Upper lobe of left lung (tissue), 6 donors: ENCODE measurements around the gene FLRT2. TPM values are rescaled to one million over a fixed set of nuclear protein-coding genes. Genes with fewer than 3 reads are reported as not detected.

Source experiments
- ATAC-seq, 2 donors: fragments of 200-7000 bp; cut with Tn5 transposase; one replicate each; pipeline ENCODE4 v1.9.1; 2022; ENCODE audit warnings: mild to moderate bottlenecking in 2 of 2, moderate library complexity in 2 of 2; ENCODE audit not compliant: low FRiP score in 2 of 2
- DNase-seq, 2 donors: peaks; one replicate each; pipeline ENCODE4 v3.0.0-alpha.2; 2019 to 2020
- H3K27ac ChIP-seq, 4 donors: fragments of 200-600 bp; sonication (generic); one replicate each; pipeline ENCODE4 v1.5.1; 2016 to 2019
- H3K27me3 ChIP-seq, 4 donors: fragments of 200-600 bp; sonication (generic); one replicate each; pipeline ENCODE4 v1.5.1; 2017 to 2019
- H3K36me3 ChIP-seq, 4 donors: fragments of 200-600 bp; sonication (generic); one replicate each; pipeline ENCODE4 v1.5.1; 2016 to 2019
- H3K4me1 ChIP-seq, 4 donors: fragments of 200-600 bp; sonication (generic); one replicate each; pipeline ENCODE4 v1.5.1; 2018 to 2019
- H3K4me3 ChIP-seq, 4 donors: fragments of 200-600 bp; sonication (generic); one replicate each; pipeline ENCODE4 v1.5.1; 2017 to 2019; ENCODE audit warnings: mild to moderate bottlenecking in 2 of 4, moderate library complexity in 1 of 4
- H3K9me3 ChIP-seq, 4 donors: fragments of 200-600 bp; sonication (generic); one replicate each; pipeline ENCODE4 v1.5.1; 2018 to 2019
- EP300 ChIP-seq, 4 donors: sonication (generic); formaldehyde crosslinking; IDR thresholded peaks; one replicate each; pipeline ENCODE4 v1.5.1; 2017; ENCODE audit warnings: antibody characterized with exemption in 4 of 4, control low read depth in 2 of 4
- POLR2A ChIP-seq, 4 donors: fragments of 450-650 bp; IDR thresholded peaks; one replicate each; pipeline ENCODE4 v1.5.1; 2016 to 2017; ENCODE audit warnings: antibody characterized with exemption in 4 of 4, mild to moderate bottlenecking in 2 of 4
- POLR2AphosphoS5 ChIP-seq, 2 donors: sonication (generic); formaldehyde crosslinking; IDR thresholded peaks; one replicate each; pipeline ENCODE4 v1.5.1; 2017; ENCODE audit warnings: antibody characterized with exemption in 2 of 2
- WGBS, 2 donors: methylation state at CpG; one replicate each; pipeline ENCODE4 v1.1.5; 2017 to 2018; 5-methylcytosine and 5-hydroxymethylcytosine counted together
- total RNA-seq, 6 donors: library from RNA; depleted of rRNA in 4 of 6; stranded (reverse); fragments of >200 nt in 4 of 6; gene quantifications; one replicate each; pipeline versions ENCODE4 v1.1.0 to v1.2.1, GENCODE V29; 2016 to 2021
- TF ChIP-seq, protein P1 (sequence below), 6 experiments: fragments of 450-650 bp in 4 of 6; fragments of 200-600 bp in 2 of 6; sonication (generic) in 2 of 6; IDR thresholded peaks; one replicate each; pipeline ENCODE4 v1.5.1; 2016 to 2019; ENCODE audit warnings: antibody characterized with exemption in 6 of 6
- donor health status: DM: no; HTN: no; CAD: no; lungs with moderate emphysema.
- donor health status: DM: no; HTN: yes; CAD: no; lungs with severe emphysema.

The FLRT2 gene
- total RNA-seq, 6 donors from 2014 or later = 0.91 to 24.1 (median 5.0) TPM

DNA sequence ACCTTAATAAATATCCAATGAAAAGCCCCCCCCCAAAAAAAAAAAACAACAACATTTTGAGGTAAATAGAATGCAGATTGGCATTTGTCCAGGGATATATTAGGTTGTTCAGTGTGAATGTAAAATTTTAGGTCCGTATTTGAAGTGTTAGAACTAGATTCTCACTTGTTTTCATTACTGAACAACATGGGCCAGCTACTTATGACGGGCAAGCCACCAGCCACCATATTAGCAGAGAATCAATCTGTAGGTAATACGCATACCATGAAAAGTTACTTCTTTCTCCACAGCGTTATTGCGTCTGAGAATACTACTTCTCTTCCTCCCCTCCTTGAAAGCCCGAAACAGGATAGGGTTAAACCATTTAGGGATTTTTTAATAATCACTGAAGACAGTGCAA is 5.4 kb downstream of the FLRT2 start:
- H3K36me3 ChIP-seq = no peaks in the 10 kb centered on the region
- H3K27me3 ChIP-seq = peaks cover 0 to 40% (median 18%) of the 10 kb centered on the region in 4 donors
- peaks cover 7 to 39% (median 29%) of the 10 kb centered on the region in 4 donors for H3K4me1 ChIP-seq
- no peak for ATAC-seq
- WGBS, 2 donors = 67 to 71% methylated on average over 6 of the region's 6 CpGs
- peak overlapping the region in 1 of 4 donors; percentile 53 for H3K4me3 ChIP-seq
- no peak for DNase-seq
- H3K27ac ChIP-seq = no peak overlapping the region
- H3K9me3 ChIP-seq = no peaks in the 10 kb centered on the region
- no peak for TF ChIP-seq EP300 (IDR thresholded peaks at IDR 0.05)
- TF ChIP-seq POLR2AphosphoS5 (IDR thresholded peaks at IDR 0.05) = no peak
- no peak for TF ChIP-seq POLR2A (IDR thresholded peaks at IDR 0.05)
- TF ChIP-seq, protein P1, sequence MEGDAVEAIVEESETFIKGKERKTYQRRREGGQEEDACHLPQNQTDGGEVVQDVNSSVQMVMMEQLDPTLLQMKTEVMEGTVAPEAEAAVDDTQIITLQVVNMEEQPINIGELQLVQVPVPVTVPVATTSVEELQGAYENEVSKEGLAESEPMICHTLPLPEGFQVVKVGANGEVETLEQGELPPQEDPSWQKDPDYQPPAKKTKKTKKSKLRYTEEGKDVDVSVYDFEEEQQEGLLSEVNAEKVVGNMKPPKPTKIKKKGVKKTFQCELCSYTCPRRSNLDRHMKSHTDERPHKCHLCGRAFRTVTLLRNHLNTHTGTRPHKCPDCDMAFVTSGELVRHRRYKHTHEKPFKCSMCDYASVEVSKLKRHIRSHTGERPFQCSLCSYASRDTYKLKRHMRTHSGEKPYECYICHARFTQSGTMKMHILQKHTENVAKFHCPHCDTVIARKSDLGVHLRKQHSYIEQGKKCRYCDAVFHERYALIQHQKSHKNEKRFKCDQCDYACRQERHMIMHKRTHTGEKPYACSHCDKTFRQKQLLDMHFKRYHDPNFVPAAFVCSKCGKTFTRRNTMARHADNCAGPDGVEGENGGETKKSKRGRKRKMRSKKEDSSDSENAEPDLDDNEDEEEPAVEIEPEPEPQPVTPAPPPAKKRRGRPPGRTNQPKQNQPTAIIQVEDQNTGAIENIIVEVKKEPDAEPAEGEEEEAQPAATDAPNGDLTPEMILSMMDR (IDR thresholded peaks at IDR 0.05) = no peak

DNA sequence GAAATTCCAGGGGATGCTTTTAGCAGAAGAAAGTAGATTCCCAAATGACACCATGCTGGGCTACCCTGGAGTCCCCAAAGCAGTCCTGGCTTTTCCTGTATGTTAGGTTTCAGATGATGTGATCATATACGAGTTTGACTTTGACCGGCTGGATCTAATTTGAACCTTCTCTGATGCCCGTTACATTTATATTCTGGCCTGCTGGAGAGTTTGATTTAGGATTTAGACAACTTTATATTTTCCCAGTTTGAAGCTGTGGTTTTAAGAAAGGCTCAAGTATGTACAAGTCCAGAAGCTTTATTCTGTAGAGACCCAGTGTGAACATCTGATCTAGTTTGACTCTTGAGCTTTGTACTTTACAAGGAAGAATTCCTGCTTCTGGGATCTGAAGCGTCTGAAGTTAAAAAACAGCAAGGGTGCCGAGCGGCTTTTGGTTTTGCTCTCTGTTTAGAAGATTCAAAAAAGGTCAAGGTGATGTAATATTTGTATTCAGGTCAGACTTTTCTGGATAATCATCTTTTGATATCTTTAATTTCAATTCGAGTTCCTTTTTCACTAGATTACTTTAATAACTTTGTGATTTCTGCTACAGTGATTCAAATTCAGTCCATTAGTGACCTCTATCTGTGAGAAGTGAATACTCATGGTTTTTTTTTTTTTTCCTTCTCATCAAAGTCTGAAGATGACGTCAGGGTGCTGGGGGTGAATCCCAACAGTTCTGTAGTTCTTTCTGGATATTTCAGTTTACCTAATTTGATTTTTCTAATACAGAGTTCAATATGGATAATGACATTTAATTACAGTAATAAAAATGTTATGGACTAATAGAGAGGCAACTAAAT is 6.3 kb downstream of the FLRT2 start:
- ATAC-seq = peak in 1 of 2 donors; percentile 35
- TF ChIP-seq POLR2AphosphoS5 (IDR thresholded peaks at IDR 0.05) (no peak), EP300 (IDR thresholded peaks at IDR 0.05) (no peak), POLR2A (IDR thresholded peaks at IDR 0.05) (no peak)
- TF ChIP-seq, protein P1 (IDR thresholded peaks at IDR 0.05) = peak in 3 of 6 experiments; percentile 20 to 29 (median 25)
- Histone ChIP-seq H3K9me3 (no peaks in the 10 kb centered on the region), H3K4me1 (peaks cover 7 to 30% (median 22%) of the 10 kb centered on the region in 4 donors), H3K4me3 (no peak overlapping the region), H3K27ac (no peak overlapping the region), H3K36me3 (no peaks in the 10 kb centered on the region), H3K27me3 (peaks cover 0 to 34% (median 13%) of the 10 kb centered on the region in 4 donors)
- WGBS, 2 donors = 48 to 58% methylated on average over 8 of the region's 8 CpGs
- DNase-seq = no peak

DNA sequence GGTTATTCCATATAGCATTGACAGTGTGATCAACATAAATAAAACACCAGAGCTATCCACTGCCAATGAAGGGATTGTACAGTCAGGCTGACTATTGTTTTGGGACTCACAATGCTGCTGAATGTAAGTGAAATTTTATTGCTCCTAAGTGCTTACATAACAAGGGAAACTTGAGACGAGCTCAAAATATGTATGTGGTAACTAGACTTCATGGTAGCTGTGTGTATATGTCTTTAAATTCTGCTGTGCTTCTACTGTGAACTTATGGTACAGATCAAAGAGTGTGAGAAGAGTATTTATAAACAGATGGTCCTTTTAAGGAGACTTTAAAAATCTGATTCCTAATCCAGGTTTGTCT is 6.9 kb downstream of the FLRT2 start:
- no peak for ATAC-seq

DNA sequence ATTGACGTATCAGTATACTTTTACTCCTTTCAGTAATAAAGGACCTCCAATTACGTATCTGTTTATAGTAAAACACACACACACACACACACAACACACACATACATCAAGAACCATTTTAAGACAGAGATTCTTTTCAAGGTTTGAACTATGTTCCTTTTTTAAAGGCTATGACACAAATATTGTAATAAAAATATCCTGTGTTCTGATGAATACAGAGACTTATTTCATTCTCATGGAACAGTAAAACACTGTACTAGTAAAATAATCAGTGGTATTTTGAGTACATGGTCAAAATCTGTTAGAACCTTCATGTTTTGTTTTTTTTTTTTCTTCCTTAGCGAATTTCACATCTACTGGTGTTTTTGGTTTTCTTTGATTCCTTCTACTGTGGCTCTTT is 7.6 kb downstream of the FLRT2 start:
- no peak overlapping the region for H3K4me3 ChIP-seq
- no peak overlapping the region for H3K27ac ChIP-seq
- ATAC-seq = no peak
- H3K9me3 ChIP-seq = no peaks in the 10 kb centered on the region
- TF ChIP-seq POLR2A (IDR thresholded peaks at IDR 0.05) (no peak), EP300 (IDR thresholded peaks at IDR 0.05) (no peak), POLR2AphosphoS5 (IDR thresholded peaks at IDR 0.05) (no peak)
- TF ChIP-seq, protein P1 (IDR thresholded peaks at IDR 0.05) = no peak
- no peak for DNase-seq
- H3K4me1 ChIP-seq = peaks cover 5 to 17% (median 12%) of the 10 kb centered on the region in 4 donors
- H3K27me3 ChIP-seq = peaks cover 0 to 22% (median 13%) of the 10 kb centered on the region in 4 donors
- no peaks in the 10 kb centered on the region for H3K36me3 ChIP-seq
- 82 to 85% methylated on average over 3 of the region's 3 CpGs for WGBS, 2 donors

More for the DNA sequence above, 6.9 kb downstream of the FLRT2 start:
- Histone ChIP-seq H3K36me3 (no peaks in the 10 kb centered on the region), H3K4me1 (peaks cover 7 to 24% (median 17%) of the 10 kb centered on the region in 4 donors), H3K27me3 (peaks cover 0 to 29% (median 13%) of the 10 kb centered on the region in 4 donors), H3K9me3 (no peaks in the 10 kb centered on the region), H3K27ac (no peak overlapping the region), H3K4me3 (no peak overlapping the region)
- 20 to 46% methylated on average over 1 of the region's 1 CpG for WGBS, 2 donors
- no peak for DNase-seq
- TF ChIP-seq POLR2AphosphoS5 (IDR thresholded peaks at IDR 0.05) (no peak), EP300 (IDR thresholded peaks at IDR 0.05) (no peak), POLR2A (IDR thresholded peaks at IDR 0.05) (no peak)
- TF ChIP-seq, protein P1 (IDR thresholded peaks at IDR 0.05) = no peak
